Thyroid gland (tissue), 4 donors: ENCODE results near the gene EIF2S2.

ENCODE experiments used
- CTCF ChIP-seq, 6 experiments: fragments of 200-600 bp in 3 of 6; fragments of 450-650 bp in 3 of 6; sonication (generic) in 3 of 6; IDR thresholded peaks; one replicate each; pipeline ENCODE4 v1.5.1; 2016 to 2019; ENCODE audit warnings: antibody characterized with exemption in 6 of 6, mild to moderate bottlenecking in 2 of 6, inconsistent platforms in 1 of 6, moderate library complexity in 1 of 6
- POLR2A ChIP-seq, 2 donors: fragments of 450-650 bp; IDR thresholded peaks; one replicate each; pipeline ENCODE4 v1.6.1; 2017; ENCODE audit warnings: antibody characterized with exemption in 2 of 2, mild to moderate bottlenecking in 2 of 2, moderate library complexity in 1 of 2

- no peak for TF ChIP-seq CTCF (IDR thresholded peaks at IDR 0.05)
- TF ChIP-seq POLR2A (IDR thresholded peaks at IDR 0.05): no peak
Measured at GRCh38 chr20:34074101-34074760, 37.8 kb downstream of the EIF2S2 start.
